Activated naive CD4-positive, alpha-beta T cell treated with anti-CD3 and anti-CD28 coated beads, Interleukin-2, amount 10 ng/mL, durations not matched to agents 7 days and 5 days (primary cell): ENCODE measurements around the gene GLB1L3.
"Not testable (repeated sequence)": the region's sequence is repeated elsewhere in the genome, so short reads cannot be mapped to it uniquely, and the experiment has no call there.

Experiments used
- CTCF ChIA-PET: fragments of 350-600 bp; sonication (Branson Sonifier 250); formaldehyde crosslinking; loops from one replicate; lab custom pipeline; 2021; ENCODE audit warnings: antibody characterized with exemption; lab: Charles Lee
- DNase-seq: peaks from one replicate; pipeline ENCODE4 v3.0.0-alpha.2; 2020
- H3K27ac Mint-ChIP-seq: one replicate; pipeline ENCODE4 v1.8.0; 2021; ENCODE audit warnings: mild to moderate bottlenecking, moderate library complexity, mixed read lengths
- H3K27me3 Mint-ChIP-seq: one replicate; pipeline ENCODE4 v1.8.0; 2021; ENCODE audit warnings: mild to moderate bottlenecking, mixed read lengths
- H3K36me3 Mint-ChIP-seq: one replicate; pipeline ENCODE4 v1.8.0; 2021; ENCODE audit warnings: mixed read lengths
- H3K4me1 Mint-ChIP-seq: one replicate; pipeline ENCODE4 v1.8.0; 2021; ENCODE audit warnings: mixed read lengths
- H3K4me3 Mint-ChIP-seq: one replicate; pipeline ENCODE4 v1.8.0; 2021; ENCODE audit warnings: mild to moderate bottlenecking, moderate library complexity, mixed read lengths
- H3K9me3 Mint-ChIP-seq: one replicate; pipeline ENCODE4 v1.8.0; 2021; ENCODE audit warnings: mixed read lengths

The GLB1L3 gene

GRCh38 chr11:134342572-134343340 is 66.6 kb downstream of the GLB1L3 start:
- peak; percentile 10 for DNase-seq
- no peaks in the 10 kb centered on the region for H3K4me1 Mint-ChIP-seq
- no peak overlapping the region for H3K27ac Mint-ChIP-seq
- CTCF ChIA-PET = no interaction called here
- H3K4me3 Mint-ChIP-seq = no peak overlapping the region
- H3K9me3 Mint-ChIP-seq = no peaks in the 10 kb centered on the region
- peaks cover 3% of the 10 kb centered on the region for H3K27me3 Mint-ChIP-seq
- no peaks in the 10 kb centered on the region for H3K36me3 Mint-ChIP-seq

GRCh38 chr11:134343646-134344045 is 67.5 kb downstream of the GLB1L3 start:
- CTCF ChIA-PET = no interaction called here
- Mint-ChIP-seq H3K4me1 (no peaks in the 10 kb centered on the region), H3K36me3 (no peaks in the 10 kb centered on the region), H3K27me3 (peaks cover 3% of the 10 kb centered on the region), H3K27ac (no peak overlapping the region), H3K4me3 (no peak overlapping the region), H3K9me3 (no peaks in the 10 kb centered on the region)
- peak; percentile 3 for DNase-seq

GRCh38 chr11:134344497-134345236 is 68.5 kb downstream of the GLB1L3 start:
- H3K9me3 Mint-ChIP-seq, CTCF ChIA-PET, DNase-seq, H3K4me1 Mint-ChIP-seq, H3K4me3 Mint-ChIP-seq, H3K27me3 Mint-ChIP-seq, H3K27ac Mint-ChIP-seq, H3K36me3 Mint-ChIP-seq: not testable (repeated sequence)

GRCh38 chr11:134345237-134345550 is 69.0 kb downstream of the GLB1L3 start:
- no peak overlapping the region for H3K27ac Mint-ChIP-seq
- no peaks in the 10 kb centered on the region for H3K36me3 Mint-ChIP-seq
- no peak overlapping the region for H3K4me3 Mint-ChIP-seq
- H3K9me3 Mint-ChIP-seq = no peaks in the 10 kb centered on the region
- CTCF ChIA-PET = interaction anchor here (0.7 kb wide), 1 partner anchor 14 kb away, joined by 3 read pairs; no protein-coding TSS in a partner anchor
- peaks cover 5% of the 10 kb centered on the region for H3K27me3 Mint-ChIP-seq
- no peak for DNase-seq
- peaks cover 14% of the 10 kb centered on the region for H3K4me1 Mint-ChIP-seq

GRCh38 chr11:134346101-134346975 is 70.2 kb downstream of the GLB1L3 start:
- no peaks in the 10 kb centered on the region for H3K9me3 Mint-ChIP-seq
- no peak overlapping the region for H3K27ac Mint-ChIP-seq
- no peak overlapping the region for H3K4me3 Mint-ChIP-seq
- H3K36me3 Mint-ChIP-seq = no peaks in the 10 kb centered on the region
- peaks cover 7% of the 10 kb centered on the region for H3K27me3 Mint-ChIP-seq
- DNase-seq = peak; percentile 17
- peaks cover 22% of the 10 kb centered on the region for H3K4me1 Mint-ChIP-seq
- CTCF ChIA-PET = interaction anchor here (0.7 kb wide), 1 partner anchor 13 kb away, joined by 3 read pairs; no protein-coding TSS in a partner anchor

GRCh38 chr11:134346976-134347350 is 70.8 kb downstream of the GLB1L3 start:
- H3K4me1 Mint-ChIP-seq = peaks cover 22% of the 10 kb centered on the region
- no peak overlapping the region for H3K4me3 Mint-ChIP-seq
- H3K9me3 Mint-ChIP-seq = no peaks in the 10 kb centered on the region
- CTCF ChIA-PET = no interaction called here
- DNase-seq = no peak
- peaks cover 7% of the 10 kb centered on the region for H3K27me3 Mint-ChIP-seq
- no peaks in the 10 kb centered on the region for H3K36me3 Mint-ChIP-seq
- H3K27ac Mint-ChIP-seq = no peak overlapping the region

GRCh38 chr11:134347441-134347840 is 71.3 kb downstream of the GLB1L3 start:
- H3K27me3 Mint-ChIP-seq = peaks cover 7% of the 10 kb centered on the region
- H3K27ac Mint-ChIP-seq = no peak overlapping the region
- H3K4me3 Mint-ChIP-seq = no peak overlapping the region
- peak; percentile 14 for DNase-seq
- peaks cover 22% of the 10 kb centered on the region for H3K4me1 Mint-ChIP-seq
- no peaks in the 10 kb centered on the region for H3K9me3 Mint-ChIP-seq
- no peaks in the 10 kb centered on the region for H3K36me3 Mint-ChIP-seq
- CTCF ChIA-PET = no interaction called here

GRCh38 chr11:134349109-134349801 is 73.1 kb downstream of the GLB1L3 start:
- H3K4me1 Mint-ChIP-seq = peaks cover 22% of the 10 kb centered on the region
- peak; percentile 19 for DNase-seq
- peak overlapping the region; percentile 68 for H3K27ac Mint-ChIP-seq
- no peaks in the 10 kb centered on the region for H3K9me3 Mint-ChIP-seq
- CTCF ChIA-PET = interaction anchor here (0.9 to 1.2 kb wide), 2 partner anchors 10 to 234 kb away, joined by 3 to 6 read pairs; no protein-coding TSS in a partner anchor
- H3K4me3 Mint-ChIP-seq = no peak overlapping the region
- H3K27me3 Mint-ChIP-seq = peaks cover 4% of the 10 kb centered on the region
- H3K36me3 Mint-ChIP-seq = no peaks in the 10 kb centered on the region

GRCh38 chr11:134349802-134350355 is 73.7 kb downstream of the GLB1L3 start:
- no peaks in the 10 kb centered on the region for H3K36me3 Mint-ChIP-seq
- peaks cover 22% of the 10 kb centered on the region for H3K4me1 Mint-ChIP-seq
- peak overlapping the region; percentile 68 for H3K27ac Mint-ChIP-seq
- peaks cover 6% of the 10 kb centered on the region for H3K27me3 Mint-ChIP-seq
- CTCF ChIA-PET = interaction anchor here (0.8 to 1.2 kb wide), 3 partner anchors 10 to 234 kb away, joined by 3 to 6 read pairs (median 3); partner anchors contain the start of gene GLB1L3
- DNase-seq = peak; percentile 14
- H3K9me3 Mint-ChIP-seq = no peaks in the 10 kb centered on the region
- no peak overlapping the region for H3K4me3 Mint-ChIP-seq

GRCh38 chr11:134350381-134350780 is 74.2 kb downstream of the GLB1L3 start:
- Mint-ChIP-seq H3K27me3 (peaks cover 8% of the 10 kb centered on the region), H3K27ac (peak overlapping the region; percentile 63), H3K9me3 (no peaks in the 10 kb centered on the region), H3K36me3 (no peaks in the 10 kb centered on the region), H3K4me3 (no peak overlapping the region), H3K4me1 (peaks cover 25% of the 10 kb centered on the region)
- peak; percentile 7 for DNase-seq
- CTCF ChIA-PET = interaction anchor here (0.8 kb wide), 1 partner anchor 74 kb away, joined by 3 read pairs; the partner anchor contains the start of gene GLB1L3

GRCh38 chr11:134352111-134352510 is 75.9 kb downstream of the GLB1L3 start:
- CTCF ChIA-PET = no interaction called here
- H3K36me3 Mint-ChIP-seq = no peaks in the 10 kb centered on the region
- peaks cover 8% of the 10 kb centered on the region for H3K27me3 Mint-ChIP-seq
- H3K9me3 Mint-ChIP-seq = no peaks in the 10 kb centered on the region
- peaks cover 26% of the 10 kb centered on the region for H3K4me1 Mint-ChIP-seq
- H3K4me3 Mint-ChIP-seq = no peak overlapping the region
- DNase-seq = no peak
- no peak overlapping the region for H3K27ac Mint-ChIP-seq

- Mint-ChIP-seq H3K4me1 (peaks cover 18% of the 10 kb centered on the region), H3K9me3 (no peaks in the 10 kb centered on the region), H3K27ac (no peak overlapping the region), H3K4me3 (no peak overlapping the region), H3K36me3 (no peaks in the 10 kb centered on the region), H3K27me3 (peaks cover 20% of the 10 kb centered on the region)
- CTCF ChIA-PET = no interaction called here
- DNase-seq = no peak
These were observed 79.0 kb downstream of the GLB1L3 start for GRCh38 chr11:134355136-134355535.

- CTCF ChIA-PET = no interaction called here
- Mint-ChIP-seq H3K4me3 (no peak overlapping the region), H3K4me1 (peaks cover 16% of the 10 kb centered on the region), H3K27ac (no peak overlapping the region), H3K27me3 (peaks cover 21% of the 10 kb centered on the region), H3K36me3 (no peaks in the 10 kb centered on the region), H3K9me3 (no peaks in the 10 kb centered on the region)
- DNase-seq = no peak
These were observed 79.5 kb downstream of the GLB1L3 start for GRCh38 chr11:134355656-134356055.
